Measurements from ENCODE around the gene SERPINB10. TPM values are rescaled to one million over a fixed set of nuclear protein-coding genes. Genes with fewer than 3 reads are reported as not detected.
A peak's percentile ranks its signal among the peaks of the same experiment; 100 is the strongest.

The SERPINB10 gene
- total RNA-seq, 1 donor from 2014 or later = not detected

DNA sequence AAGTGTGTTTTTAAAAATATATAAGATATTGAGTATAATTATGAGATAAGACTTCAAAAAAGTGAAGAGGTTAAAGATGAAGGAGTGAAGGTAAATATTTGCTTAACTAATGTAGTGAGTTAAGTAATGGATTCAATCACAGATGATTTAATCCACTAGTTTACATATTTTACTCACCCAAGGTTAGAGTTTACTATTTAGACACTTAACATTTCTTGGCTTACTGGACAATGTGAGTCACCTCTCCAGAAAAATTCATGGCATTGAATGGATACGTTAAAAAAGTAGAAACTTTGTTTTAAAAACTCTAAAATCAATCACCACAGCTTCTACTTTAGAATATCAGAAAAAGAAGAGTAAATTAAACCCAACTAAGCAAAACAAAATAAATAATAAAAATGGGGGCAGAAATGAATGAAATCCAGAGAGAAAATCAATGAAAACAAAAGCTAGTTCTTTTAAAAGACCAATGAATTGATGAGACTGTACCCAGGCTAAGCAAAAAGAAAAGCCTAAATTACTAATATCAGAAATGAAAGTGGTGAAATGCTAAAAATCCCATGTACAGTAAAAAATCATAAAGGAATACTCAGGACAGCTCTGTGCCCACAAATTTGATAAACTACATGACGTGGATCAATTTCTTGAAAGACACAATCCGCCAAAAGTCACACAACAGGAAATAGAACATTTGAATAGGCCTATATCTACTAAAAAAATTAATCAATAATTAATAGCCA, 39.5 kb downstream of the SERPINB10 start:
- no peak for DNase-seq (ENCODE audit: low read depth)

- DNase-seq (ENCODE audit: low read depth) = peak; percentile 20
Observed at GRCh38 chr18:63949068-63949737, 41.4 kb downstream of the SERPINB10 start, which contains the start of gene HMSD. Gene HMSD, plus strand, starts transcription at chr18:63949301. Its CDS starts 4,155 bp downstream, at chr18:63953456.

GRCh38 chr18:63951302-63951705, 43.5 kb downstream of the SERPINB10 start:
- no peak for DNase-seq (ENCODE audit: low read depth)

GRCh38 chr18:63953811-63954210, 46.1 kb downstream of the SERPINB10 start:
- no peak for DNase-seq (ENCODE audit: low read depth)

DNA sequence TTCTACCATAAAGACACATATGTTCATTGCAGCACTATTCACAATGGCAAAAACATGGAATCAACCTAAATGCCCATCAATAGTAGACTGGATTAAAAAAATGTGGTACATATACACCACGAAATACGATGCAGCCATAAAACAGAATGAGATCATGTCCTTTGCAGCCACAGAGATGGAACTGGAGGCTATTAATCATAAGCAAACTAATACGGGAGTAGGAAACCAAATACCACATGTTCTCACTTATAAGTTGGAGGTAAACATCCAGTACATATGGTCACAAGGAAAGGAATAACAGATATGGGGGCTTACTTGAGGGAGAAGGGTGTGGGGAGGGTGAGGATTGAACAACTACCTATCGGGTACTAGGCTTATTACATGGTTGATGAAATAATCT, 49.0 kb downstream of the SERPINB10 start:
- no peak for DNase-seq (ENCODE audit: low read depth)

GRCh38 chr18:63960891-63961290, 53.1 kb downstream of the SERPINB10 start:
- no peak for DNase-seq (ENCODE audit: low read depth)

GRCh38 chr18:63961435-63961980, 53.8 kb downstream of the SERPINB10 start:
- DNase-seq (ENCODE audit: low read depth) = no peak

DNA sequence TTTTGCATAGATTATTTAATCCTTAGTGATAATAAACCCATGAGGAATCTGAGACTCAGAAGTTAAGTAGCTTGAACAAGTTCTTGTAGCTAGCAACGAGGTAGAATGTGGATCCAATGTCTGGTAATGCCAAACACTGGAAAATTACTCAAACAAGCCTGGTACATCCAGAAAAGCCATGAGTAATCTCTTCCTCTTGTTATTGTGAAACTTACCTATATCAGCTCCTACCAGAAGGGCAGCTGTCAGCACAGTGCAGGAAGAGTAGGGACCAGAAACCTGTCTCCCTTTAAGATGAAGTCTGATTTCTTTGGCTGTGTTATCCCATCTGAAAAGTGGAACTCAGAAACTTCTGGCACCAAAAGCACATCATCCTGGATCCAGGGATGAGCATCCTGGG, 54.4 kb downstream of the SERPINB10 start:
- DNase-seq (ENCODE audit: low read depth) = peak; percentile 56

GRCh38 chr18:63963615-63964256, 56.0 kb downstream of the SERPINB10 start:
- DNase-seq (ENCODE audit: low read depth) = peak; percentile 78

DNA sequence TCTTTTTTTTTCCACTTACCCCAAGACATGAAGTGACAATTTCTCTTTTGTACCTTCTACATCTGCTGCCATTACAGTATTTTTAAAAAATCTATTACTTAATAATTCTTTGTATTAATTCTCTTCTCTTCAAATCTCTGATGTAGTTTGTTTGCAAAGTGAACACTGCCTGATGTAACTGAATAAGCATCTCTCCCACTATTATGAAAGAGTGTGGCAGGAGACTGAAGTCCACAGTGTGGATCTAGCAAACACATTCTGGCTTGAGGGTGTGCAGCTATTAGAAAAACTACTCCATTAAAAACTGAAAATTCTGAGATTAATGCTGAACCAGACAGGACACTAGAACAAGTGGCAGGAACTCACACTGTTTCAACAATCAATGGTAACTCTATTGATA, 57.1 kb downstream of the SERPINB10 start:
- no peak for DNase-seq (ENCODE audit: low read depth)

DNA sequence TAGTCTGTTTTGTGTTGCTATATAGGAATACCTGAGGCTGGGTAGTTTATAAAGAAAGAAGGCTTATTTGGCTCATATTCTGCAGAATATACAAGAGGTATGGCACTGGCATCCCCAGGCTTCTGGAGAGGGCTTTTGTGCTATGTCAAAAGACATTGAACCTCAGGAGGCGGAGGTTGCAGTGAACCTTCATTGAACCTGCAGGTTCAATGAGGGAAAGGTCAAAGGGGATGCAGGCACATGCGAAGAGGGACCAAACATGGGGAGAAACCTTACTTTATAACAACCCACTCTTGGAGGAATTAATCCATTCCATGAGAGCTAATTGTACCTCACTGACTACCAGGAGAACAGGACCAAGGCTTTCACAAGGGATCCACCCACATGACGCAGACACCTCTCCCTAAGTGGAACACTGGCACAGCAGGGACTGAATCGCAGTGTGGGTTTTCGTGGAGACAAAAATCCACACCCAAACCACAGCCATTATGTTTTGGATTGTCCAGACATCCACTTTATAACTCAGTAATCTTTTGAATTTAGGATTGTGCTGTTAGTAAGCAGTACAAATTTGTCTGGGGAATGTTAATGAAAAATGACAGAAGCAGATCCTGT, 58.1 kb downstream of the SERPINB10 start:
- DNase-seq (ENCODE audit: low read depth) = peak; percentile 25

DNA sequence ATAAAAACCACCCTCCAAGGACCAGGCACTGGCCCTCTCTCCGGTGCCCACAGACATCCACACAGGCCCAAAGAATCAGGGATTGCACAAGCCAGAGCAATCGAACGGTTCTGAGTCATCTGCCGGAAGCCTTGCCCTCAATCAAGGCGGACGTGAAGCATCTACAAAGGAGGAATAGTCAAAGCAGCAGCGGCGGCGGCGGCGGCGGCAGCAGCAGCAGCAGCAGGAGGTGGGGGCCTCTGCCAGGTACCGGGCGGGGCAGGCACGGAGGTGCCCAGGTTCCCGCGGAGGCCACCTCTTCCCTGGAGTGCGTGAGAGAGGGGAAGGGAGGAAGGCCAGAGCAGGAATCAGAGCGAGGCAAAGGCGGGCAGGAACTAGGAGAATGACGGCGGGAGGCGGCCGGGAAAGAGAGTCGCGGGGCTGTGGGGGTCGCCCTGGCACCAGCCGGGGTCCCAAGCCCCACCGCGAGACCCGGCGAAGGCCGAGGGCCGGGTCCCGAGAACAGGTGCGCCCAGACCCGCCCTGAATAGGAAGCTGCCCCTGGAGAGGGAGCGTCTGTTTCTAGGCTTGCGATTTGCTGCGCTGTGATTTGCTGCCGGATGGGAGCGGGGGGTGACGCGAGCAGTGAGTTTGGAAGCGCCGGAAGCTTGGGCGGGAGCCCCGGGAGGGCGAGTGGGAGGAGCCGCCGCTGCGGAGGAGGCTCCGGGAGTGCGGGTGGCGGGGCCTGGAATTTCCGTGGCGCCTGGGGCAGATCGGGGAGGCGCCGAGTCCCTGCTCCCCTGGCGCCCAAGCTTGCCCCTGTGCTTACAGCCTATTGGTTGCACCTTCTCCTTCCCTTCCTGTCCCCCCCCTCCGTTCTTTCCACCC, 62.4 kb downstream of the SERPINB10 start, which contains the start of gene SERPINB8:
SERPINB8 (plus strand) TSS at position 140 of the 867 bp plus-strand sequence. CDS start 8,228 bp downstream, outside the sequence.
- DNase-seq (ENCODE audit: low read depth) = peak; percentile 91

DNA sequence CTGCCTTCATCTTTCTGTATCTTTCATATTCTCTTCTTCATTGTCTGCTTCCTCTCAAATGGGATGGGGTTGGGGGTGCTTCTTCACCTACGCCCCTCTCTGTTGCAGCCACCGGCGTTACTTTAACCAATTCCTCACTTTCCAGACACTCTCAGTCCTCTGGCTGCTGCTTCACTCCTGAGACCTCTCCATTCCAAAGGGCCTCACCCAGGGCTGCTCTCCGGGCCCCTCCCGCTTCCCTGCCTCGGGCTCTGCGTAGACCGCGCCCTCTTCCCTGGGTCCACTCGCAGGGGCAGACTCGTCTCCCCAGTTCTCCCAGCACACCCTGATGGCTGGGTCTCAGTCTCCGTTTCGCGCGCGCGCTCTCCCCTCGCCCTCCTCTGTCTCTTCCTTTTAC, 63.0 kb downstream of the SERPINB10 start:
- DNase-seq (ENCODE audit: low read depth) = no peak

DNA sequence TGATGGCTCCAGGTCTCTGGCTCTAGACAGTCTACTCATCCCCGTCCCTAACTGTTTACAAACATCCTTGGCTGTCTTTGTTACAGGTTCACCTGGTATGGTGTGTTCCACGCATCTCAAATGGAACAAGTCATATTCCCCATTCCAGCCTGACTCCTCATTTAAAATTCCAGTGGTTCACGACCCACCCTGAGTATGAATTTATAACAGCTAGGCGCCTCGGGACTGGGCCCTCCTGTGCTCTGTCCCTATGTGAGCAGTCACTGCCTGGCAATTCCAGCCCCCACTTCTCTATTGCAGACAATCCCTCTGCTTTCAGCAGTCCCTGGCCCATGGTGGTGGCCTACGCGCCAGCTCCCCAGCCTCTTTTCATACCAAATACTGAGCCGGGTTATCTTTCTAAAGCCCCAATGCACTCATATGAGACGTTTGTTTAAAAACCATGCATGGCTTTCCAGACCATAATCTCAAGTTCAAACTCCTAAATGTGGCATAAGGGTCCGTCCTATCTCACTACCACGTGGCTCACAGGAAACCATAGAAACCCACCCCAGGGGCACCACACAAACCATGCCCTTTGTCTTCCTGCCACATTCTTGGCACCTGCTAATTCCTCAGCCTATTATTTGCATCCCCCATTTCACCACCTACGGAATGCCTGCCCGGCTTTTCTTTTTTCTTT, 63.7 kb downstream of the SERPINB10 start:
- no peak for DNase-seq (ENCODE audit: low read depth)

GRCh38 chr18:63972002-63972376, 64.2 kb downstream of the SERPINB10 start:
- no peak for DNase-seq (ENCODE audit: low read depth)

DNA sequence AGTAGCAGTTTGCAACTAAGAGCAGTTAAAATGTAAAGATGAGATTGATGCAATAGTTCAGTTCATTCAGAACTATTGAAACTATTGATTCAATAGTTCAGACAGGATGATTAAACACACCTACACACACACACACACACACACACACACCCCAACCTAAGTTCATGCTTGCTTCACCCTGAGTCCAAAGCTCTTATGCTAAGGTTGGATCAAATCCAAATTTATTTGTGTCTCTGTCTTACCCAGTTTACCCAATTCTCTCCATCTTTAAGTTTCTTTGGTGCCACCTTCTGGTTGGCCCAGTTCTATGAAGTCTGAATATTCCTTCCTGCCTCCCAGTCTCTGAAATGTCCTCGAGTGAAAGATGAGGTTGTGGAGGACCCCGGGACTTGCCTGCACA, 67.2 kb downstream of the SERPINB10 start:
- DNase-seq (ENCODE audit: low read depth) = peak; percentile 67

- no peak for DNase-seq (ENCODE audit: low read depth)
Observed at GRCh38 chr18:63975628-63976027, 67.9 kb downstream of the SERPINB10 start.

GRCh38 chr18:63977040-63977439, 69.3 kb downstream of the SERPINB10 start:
- DNase-seq (ENCODE audit: low read depth) = no peak

GRCh38 chr18:63979409-63979920, 71.7 kb downstream of the SERPINB10 start:
- peak; percentile 77 for DNase-seq (ENCODE audit: low read depth)

GRCh38 chr18:63980027-63980426, 72.3 kb downstream of the SERPINB10 start:
- DNase-seq (ENCODE audit: low read depth) = no peak

All from renal cortical epithelial cell (primary cell).